ENCODE measurements around the gene CSPG4.

DNA sequence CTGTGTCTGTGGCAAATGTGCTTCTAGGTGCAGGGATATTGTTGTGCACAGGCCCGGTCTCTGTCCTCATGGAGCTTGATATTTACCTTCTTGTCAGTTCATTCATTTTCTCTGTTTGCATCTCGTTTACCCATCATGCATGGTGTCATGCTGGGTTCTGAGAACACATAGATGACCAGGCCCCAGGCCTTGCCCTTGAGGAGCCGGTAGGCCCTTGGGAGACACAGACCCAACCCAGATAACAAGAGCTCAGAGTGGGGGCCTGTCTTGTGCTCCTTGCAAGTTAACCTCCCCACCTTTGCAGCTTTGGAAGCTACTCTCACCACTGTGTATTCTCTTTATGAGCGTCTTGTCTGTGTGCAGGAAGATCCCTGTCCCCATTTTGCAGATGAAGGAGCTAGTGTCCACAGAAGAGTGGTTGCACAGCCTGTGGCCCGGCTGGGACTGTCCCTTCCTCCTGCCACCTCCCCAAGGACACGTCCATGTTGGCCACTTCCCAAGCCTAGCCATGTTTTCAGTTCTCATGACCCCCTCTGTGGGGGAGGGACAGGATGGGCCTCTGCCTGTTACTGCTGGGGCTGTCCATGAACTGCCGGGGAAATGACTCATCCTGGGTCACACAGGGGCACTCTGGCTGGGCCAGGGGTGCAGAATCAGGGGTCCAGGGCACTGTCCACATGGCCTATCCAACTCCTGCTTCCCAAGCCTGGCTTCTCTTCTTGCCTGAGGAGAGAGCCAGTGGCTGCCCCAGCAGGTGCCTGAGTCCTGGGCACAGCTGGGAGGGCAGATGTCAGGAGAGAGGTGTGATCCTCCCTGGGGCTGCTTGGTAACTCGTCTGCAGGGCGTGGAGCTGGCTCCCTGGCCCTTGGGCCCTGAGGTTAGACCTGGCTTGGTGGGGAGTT lies 61.5 kb downstream of the CSPG4 start:
- TF ChIP-seq, protein P1, sequence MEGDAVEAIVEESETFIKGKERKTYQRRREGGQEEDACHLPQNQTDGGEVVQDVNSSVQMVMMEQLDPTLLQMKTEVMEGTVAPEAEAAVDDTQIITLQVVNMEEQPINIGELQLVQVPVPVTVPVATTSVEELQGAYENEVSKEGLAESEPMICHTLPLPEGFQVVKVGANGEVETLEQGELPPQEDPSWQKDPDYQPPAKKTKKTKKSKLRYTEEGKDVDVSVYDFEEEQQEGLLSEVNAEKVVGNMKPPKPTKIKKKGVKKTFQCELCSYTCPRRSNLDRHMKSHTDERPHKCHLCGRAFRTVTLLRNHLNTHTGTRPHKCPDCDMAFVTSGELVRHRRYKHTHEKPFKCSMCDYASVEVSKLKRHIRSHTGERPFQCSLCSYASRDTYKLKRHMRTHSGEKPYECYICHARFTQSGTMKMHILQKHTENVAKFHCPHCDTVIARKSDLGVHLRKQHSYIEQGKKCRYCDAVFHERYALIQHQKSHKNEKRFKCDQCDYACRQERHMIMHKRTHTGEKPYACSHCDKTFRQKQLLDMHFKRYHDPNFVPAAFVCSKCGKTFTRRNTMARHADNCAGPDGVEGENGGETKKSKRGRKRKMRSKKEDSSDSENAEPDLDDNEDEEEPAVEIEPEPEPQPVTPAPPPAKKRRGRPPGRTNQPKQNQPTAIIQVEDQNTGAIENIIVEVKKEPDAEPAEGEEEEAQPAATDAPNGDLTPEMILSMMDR (IDR thresholded peaks at IDR 0.05) = no peak
- no peak for TF ChIP-seq POLR2A (IDR thresholded peaks at IDR 0.05)

All from ovary (tissue), 3 donors.